ENCODE data around the gene UBXN11. TPM values are rescaled to one million over a fixed set of nuclear protein-coding genes. Genes with fewer than 3 reads are reported as not detected.
A peak's percentile ranks its signal among the peaks of the same experiment; 100 is the strongest.

UBXN11 gene
- total RNA-seq, 6 donors from 2014 or later = 25.7 to 194 (median 62.5) TPM

DNA sequence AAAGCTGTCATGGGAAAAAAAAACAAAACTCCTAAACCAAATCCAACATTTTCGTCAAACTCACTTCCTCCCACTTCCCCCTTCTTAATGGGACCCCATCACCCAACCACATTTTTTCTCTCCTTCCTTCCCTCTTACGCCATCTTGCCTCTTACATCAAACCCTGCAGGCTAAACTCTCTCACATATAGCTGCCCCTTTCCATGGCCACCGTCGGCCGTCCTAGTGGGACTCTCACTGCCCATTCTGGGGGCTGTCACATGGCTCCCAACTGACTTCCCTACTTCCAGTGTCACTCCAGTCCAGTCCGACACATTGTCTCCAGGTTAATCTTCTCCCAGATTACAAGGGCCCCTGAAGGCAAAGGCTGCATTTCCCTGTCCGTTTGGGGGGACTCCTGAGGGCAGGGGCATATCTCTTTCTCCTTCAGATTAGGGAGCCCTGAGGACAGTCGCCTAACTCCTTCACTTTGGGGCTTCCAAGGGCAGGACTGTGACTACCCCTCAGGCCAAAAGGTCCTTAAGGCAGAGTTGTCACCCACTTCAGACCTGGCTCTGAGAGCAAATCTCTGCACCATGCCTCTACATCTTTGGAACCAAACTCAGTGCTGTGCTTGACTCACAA lies 658 bp downstream of the UBXN11 start:
- Histone ChIP-seq H3K27me3 (no peaks in the 10 kb centered on the region), H3K4me3 (peak overlapping the region; percentile 60 to 89 (median 74)), H3K9me3 (no peaks in the 10 kb centered on the region), H3K27ac (peak overlapping the region; percentile 72 to 80 (median 74)), H3K36me3 (no peaks in the 10 kb centered on the region), H3K4me1 (peaks cover 13 to 22% (median 14%) of the 10 kb centered on the region in 4 donors)
- no peak for DNase-seq
- TF ChIP-seq EP300 (IDR thresholded peaks at IDR 0.05) (no peak), POLR2AphosphoS5 (IDR thresholded peaks at IDR 0.05) (no peak), POLR2A (IDR thresholded peaks at IDR 0.05) (no peak), CTCF (IDR thresholded peaks at IDR 0.05) (no peak)
- peak in 1 of 2 donors; percentile 17 for ATAC-seq (ENCODE audit: low FRiP score in 2 of 2)
- WGBS, 2 donors = 24 to 32% methylated on average over 8 of the region's 8 CpGs

- Histone ChIP-seq H3K4me1 (peaks cover 13 to 22% (median 14%) of the 10 kb centered on the region in 4 donors), H3K27ac (peak overlapping the region in 2 of 4 donors; percentile 13 to 57), H3K36me3 (no peaks in the 10 kb centered on the region), H3K4me3 (no peak overlapping the region), H3K9me3 (no peaks in the 10 kb centered on the region), H3K27me3 (no peaks in the 10 kb centered on the region)
- ATAC-seq (ENCODE audit: low FRiP score in 2 of 2) (peak in 1 of 2 donors; percentile 11), DNase-seq (no peak)
- TF ChIP-seq POLR2A (IDR thresholded peaks at IDR 0.05) = no peak
- TF ChIP-seq POLR2AphosphoS5 (IDR thresholded peaks at IDR 0.05) = no peak
- no peak for TF ChIP-seq EP300 (IDR thresholded peaks at IDR 0.05)
- TF ChIP-seq CTCF (IDR thresholded peaks at IDR 0.05) = no peak
- WGBS, 2 donors = 69 to 82% methylated on average over 6 to 8 of the region's 8 CpGs
These were observed 3.6 kb downstream of the UBXN11 start for GRCh38 chr1:26302733-26303405.

GRCh38 chr1:26300578-26301275 lies 5.7 kb downstream of the UBXN11 start:
- no peak for ATAC-seq (ENCODE audit: low FRiP score in 2 of 2)

GRCh38 chr1:26297791-26298124 lies 8.7 kb downstream of the UBXN11 start:
- WGBS, 2 donors = 85 to 92% methylated on average over 3 to 6 of the region's 6 CpGs
- ATAC-seq (ENCODE audit: low FRiP score in 2 of 2) (no peak), DNase-seq (no peak)
- Histone ChIP-seq H3K27ac (no peak overlapping the region), H3K27me3 (no peaks in the 10 kb centered on the region), H3K9me3 (no peaks in the 10 kb centered on the region), H3K36me3 (peaks cover 0 to 11% (median 3%) of the 10 kb centered on the region in 4 donors), H3K4me3 (no peak overlapping the region), H3K4me1 (no peaks in the 10 kb centered on the region)
- TF ChIP-seq CTCF (IDR thresholded peaks at IDR 0.05) (no peak), POLR2AphosphoS5 (IDR thresholded peaks at IDR 0.05) (no peak), EP300 (IDR thresholded peaks at IDR 0.05) (no peak), POLR2A (IDR thresholded peaks at IDR 0.05) (no peak)

More at GRCh38 chr1:26300578-26301275, 5.7 kb downstream of the UBXN11 start:
- peaks cover 0 to 11% (median 3%) of the 10 kb centered on the region in 4 donors for H3K36me3 ChIP-seq
- no peaks in the 10 kb centered on the region for H3K27me3 ChIP-seq
- no peaks in the 10 kb centered on the region for H3K9me3 ChIP-seq
- H3K4me1 ChIP-seq = peaks cover 2 to 6% (median 3%) of the 10 kb centered on the region in 4 donors
- H3K4me3 ChIP-seq = no peak overlapping the region
- 94 to 97% methylated on average over 7 to 11 of the region's 11 CpGs for WGBS, 2 donors
- DNase-seq = no peak
- H3K27ac ChIP-seq = no peak overlapping the region
- TF ChIP-seq POLR2AphosphoS5 (IDR thresholded peaks at IDR 0.05) = no peak

DNA sequence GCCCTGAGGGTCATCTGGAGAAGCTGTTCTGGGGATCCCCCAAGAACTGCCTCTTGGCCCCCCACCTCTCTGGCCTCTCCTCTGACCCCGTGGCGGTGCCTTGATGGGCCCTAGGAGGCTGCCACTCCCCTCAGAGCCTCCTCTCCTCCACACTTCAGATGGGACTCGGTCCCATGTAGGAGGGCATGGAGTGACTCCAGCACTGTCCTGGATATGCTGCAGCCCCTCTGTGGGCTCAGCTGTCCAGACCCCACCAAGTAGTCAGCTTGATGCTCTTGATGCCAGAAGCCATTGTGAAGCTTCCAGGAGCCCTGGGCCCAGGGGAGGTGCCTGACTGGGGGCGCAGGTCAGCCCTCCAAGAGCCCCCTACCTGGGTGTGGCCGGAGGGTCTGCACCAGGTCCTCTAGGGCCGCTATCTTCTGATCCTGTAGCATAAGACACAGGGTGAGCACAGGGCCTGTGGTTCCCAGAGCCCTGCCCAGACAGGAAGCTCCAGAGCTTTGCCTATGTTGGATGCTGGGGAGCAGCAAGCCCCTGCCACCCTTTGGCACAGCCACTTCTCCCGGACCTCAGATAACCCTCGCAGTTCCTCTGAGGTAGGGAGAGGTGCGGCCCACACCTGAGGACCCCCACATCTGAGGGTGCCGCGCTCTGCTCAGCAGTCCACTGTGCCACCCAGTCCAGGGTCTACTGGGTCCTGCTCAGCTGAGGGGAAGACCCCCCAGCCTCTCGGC lies 9.2 kb downstream of the UBXN11 start:
- no peak overlapping the region for H3K27ac ChIP-seq
- no peak for ATAC-seq (ENCODE audit: low FRiP score in 2 of 2)
- WGBS, 2 donors = 88 to 91% methylated on average over 4 to 6 of the region's 12 CpGs
- TF ChIP-seq POLR2A (IDR thresholded peaks at IDR 0.05) (no peak), CTCF (IDR thresholded peaks at IDR 0.05) (no peak), POLR2AphosphoS5 (IDR thresholded peaks at IDR 0.05) (no peak), EP300 (IDR thresholded peaks at IDR 0.05) (no peak)
- H3K9me3 ChIP-seq = no peaks in the 10 kb centered on the region
- peaks cover 0 to 11% (median 3%) of the 10 kb centered on the region in 4 donors for H3K36me3 ChIP-seq
- H3K4me3 ChIP-seq = no peak overlapping the region
- H3K4me1 ChIP-seq = no peaks in the 10 kb centered on the region
- DNase-seq = no peak
- no peaks in the 10 kb centered on the region for H3K27me3 ChIP-seq
